ENCODE results near the gene SLC35F1.

GRCh38 chr6:118228886-118229285 lies 321.8 kb downstream of the SLC35F1 start:
- TF ChIP-seq, protein P1, sequence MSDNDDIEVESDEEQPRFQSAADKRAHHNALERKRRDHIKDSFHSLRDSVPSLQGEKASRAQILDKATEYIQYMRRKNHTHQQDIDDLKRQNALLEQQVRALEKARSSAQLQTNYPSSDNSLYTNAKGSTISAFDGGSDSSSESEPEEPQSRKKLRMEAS (IDR thresholded peaks at IDR 0.05; ENCODE audit: insufficient read depth, insufficient read length): no peak
- no peak for TF ChIP-seq GATA2 (IDR thresholded peaks at IDR 0.05; ENCODE audit: insufficient read depth, insufficient read length, low read depth, low read length)

Measured in endothelial cell of umbilical vein (primary cell).